Middle frontal gyrus (tissue), 1 donor: ENCODE measurements around the gene HIP1.
A peak's percentile ranks its signal among the peaks of the same experiment; 100 is the strongest.
"Not testable (repeated sequence)": the region's sequence is repeated elsewhere in the genome, so short reads cannot be mapped to it uniquely, and the experiment has no call there.

Source experiments
- DNase-seq: peaks from one replicate; pipeline ENCODE4 v3.0.0-alpha.2; 2015; ENCODE audit warnings: low spot score; ENCODE audit errors: extremely low spot score

HIP1 gene

GRCh38 chr7:75716992-75717626 is 21.6 kb downstream of the HIP1 start:
- DNase-seq, result no peak

GRCh38 chr7:75715864-75716263 is 22.9 kb downstream of the HIP1 start:
- DNase-seq, result no peak

GRCh38 chr7:75712517-75713361 is 26.0 kb downstream of the HIP1 start:
- DNase-seq, result no peak

GRCh38 chr7:75711656-75712514 is 26.9 kb downstream of the HIP1 start:
- DNase-seq, result no peak

- no peak for DNase-seq
These were observed 27.7 kb downstream of the HIP1 start for GRCh38 chr7:75711076-75711475.

- DNase-seq, result no peak
These were observed 33.8 kb downstream of the HIP1 start for GRCh38 chr7:75704928-75705327.

- no peak for DNase-seq
These were observed 36.2 kb downstream of the HIP1 start for GRCh38 chr7:75702515-75702914.

- DNase-seq, result no peak
These were observed 38.7 kb downstream of the HIP1 start for GRCh38 chr7:75699993-75700392.

GRCh38 chr7:75698358-75698757 is 40.4 kb downstream of the HIP1 start:
- DNase-seq, result no peak

- DNase-seq, result no peak
These were observed 42.3 kb downstream of the HIP1 start for GRCh38 chr7:75696263-75697037.

GRCh38 chr7:75694638-75695399 is 43.9 kb downstream of the HIP1 start:
- no peak for DNase-seq

GRCh38 chr7:75693668-75694067 is 45.1 kb downstream of the HIP1 start:
- not testable (repeated sequence) for DNase-seq

GRCh38 chr7:75691793-75692543 is 46.8 kb downstream of the HIP1 start:
- DNase-seq, result no peak

- no peak for DNase-seq
These were observed 48.6 kb downstream of the HIP1 start for GRCh38 chr7:75690121-75690523.

GRCh38 chr7:75689246-75690099 is 49.3 kb downstream of the HIP1 start:
- no peak for DNase-seq

- DNase-seq, result peak; percentile 69
These were observed 50.3 kb downstream of the HIP1 start for GRCh38 chr7:75688200-75689136.

- no peak for DNase-seq
These were observed 51.3 kb downstream of the HIP1 start for GRCh38 chr7:75687246-75688088.
